SK-N-SH (cell line): ENCODE data around the gene PARD3.

ENCODE experiments used
- CTCF ChIP-seq: fragments of 200-600 bp; sonication (generic); IDR thresholded peaks from 2 replicates; pipeline ENCODE4 v1.6.1; 2017; ENCODE audit warnings: antibody characterized with exemption, mild to moderate bottlenecking, moderate library complexity
- EZH2phosphoT487 ChIP-seq: fragments of 200-600 bp; sonication (generic); IDR thresholded peaks from 2 replicates; pipeline ENCODE4 v1.6.1; 2017; ENCODE audit warnings: low read depth, mixed run types, mild to moderate bottlenecking, antibody characterized with exemption, moderate library complexity, borderline replicate concordance
- FOSL2 ChIP-seq: IDR thresholded peaks from 2 replicates; pipeline ENCODE4 v1.4.0; 2012; ENCODE audit warnings: low read depth, mild to moderate bottlenecking, moderate library complexity, borderline replicate concordance
- MXI1 ChIP-seq: IDR thresholded peaks from 2 replicates; pipeline ENCODE4 v1.6.1; 2012; ENCODE audit warnings: mild to moderate bottlenecking, low read depth, low read length, improper control_type of control experiment
- PBX3 ChIP-seq: IDR thresholded peaks from 2 replicates; pipeline ENCODE4; 2012
- POLR2AphosphoS5 ChIP-seq: IDR thresholded peaks from 2 replicates; pipeline ENCODE4 v1.6.1; 2012; ENCODE audit warnings: low read depth, low read length

- TF ChIP-seq CTCF (no peak), EZH2phosphoT487 (no peak), POLR2AphosphoS5 (no peak), MXI1 (no peak), PBX3 (no peak), FOSL2 (no peak)
These were observed 442.6 kb downstream of the PARD3 start for GRCh38 chr10:34372509-34372908.
